HG03025 (cell line): Measurements from ENCODE around the gene MAPK14.

Experiments
- ATAC-seq: cut with Tn5 transposase; IDR thresholded peaks from one replicate; pipeline ENCODE4 v1.9.1; 2021; ENCODE audit warnings: mild to moderate bottlenecking, moderate library complexity; ENCODE audit not compliant: unreplicated experiment, low FRiP score

MAPK14 gene

GRCh38 chr6:36034441-36034840 lies 6.8 kb downstream of the MAPK14 start:
- no peak for ATAC-seq

GRCh38 chr6:36035225-36035624 lies 7.6 kb downstream of the MAPK14 start:
- no peak for ATAC-seq

- ATAC-seq: no peak
These were observed 10.7 kb downstream of the MAPK14 start for GRCh38 chr6:36038120-36038876.

GRCh38 chr6:36039112-36039511 lies 11.5 kb downstream of the MAPK14 start:
- no peak for ATAC-seq

GRCh38 chr6:36040958-36041357 lies 13.3 kb downstream of the MAPK14 start:
- no peak for ATAC-seq

GRCh38 chr6:36042618-36043260 lies 15.1 kb downstream of the MAPK14 start:
- no peak for ATAC-seq

GRCh38 chr6:36049582-36049981 lies 22.0 kb downstream of the MAPK14 start:
- no peak for ATAC-seq

GRCh38 chr6:36050305-36050704 lies 22.7 kb downstream of the MAPK14 start:
- ATAC-seq: no peak

GRCh38 chr6:36050947-36051710 lies 23.5 kb downstream of the MAPK14 start:
- no peak for ATAC-seq

GRCh38 chr6:36052097-36052496 lies 24.5 kb downstream of the MAPK14 start:
- ATAC-seq: no peak

- ATAC-seq: no peak
These were observed 26.3 kb downstream of the MAPK14 start for GRCh38 chr6:36053878-36054277.

GRCh38 chr6:36054415-36054814 lies 26.8 kb downstream of the MAPK14 start:
- ATAC-seq: no peak

- ATAC-seq: no peak
These were observed 27.3 kb downstream of the MAPK14 start for GRCh38 chr6:36054956-36055355.

GRCh38 chr6:36056178-36056577 lies 28.6 kb downstream of the MAPK14 start:
- ATAC-seq: no peak

GRCh38 chr6:36061236-36061635 lies 33.6 kb downstream of the MAPK14 start:
- ATAC-seq: no peak

GRCh38 chr6:36062247-36062646 lies 34.6 kb downstream of the MAPK14 start:
- no peak for ATAC-seq

GRCh38 chr6:36063318-36064060 lies 35.9 kb downstream of the MAPK14 start:
- no peak for ATAC-seq

- no peak for ATAC-seq
These were observed 37.3 kb downstream of the MAPK14 start for GRCh38 chr6:36064770-36065396.

GRCh38 chr6:36065916-36066315 lies 38.3 kb downstream of the MAPK14 start:
- no peak for ATAC-seq

GRCh38 chr6:36066817-36067216 lies 39.2 kb downstream of the MAPK14 start:
- no peak for ATAC-seq
